B cell (primary cell): ENCODE data around the gene LRRC61. TPM values are rescaled to one million over a fixed set of nuclear protein-coding genes. Genes with fewer than 3 reads are reported as not detected.

Experiments used
- ATAC-seq: fragments of 200-7000 bp; cut with Tn5 transposase; one replicate; pipeline ENCODE4 v1.10.0; 2021; ENCODE audit warnings: low read depth, mild to moderate bottlenecking, moderate number of reproducible peaks, moderate library complexity
- CTCF ChIA-PET: fragments of 350-600 bp; sonication (Branson Sonifier 250); formaldehyde crosslinking; loops from one replicate; lab custom pipeline; 2021; ENCODE audit warnings: antibody characterized with exemption, inconsistent platforms; lab: Charles Lee
- POLR2A ChIA-PET: fragments of 350-600 bp; sonication (Branson Sonifier 250); formaldehyde crosslinking; loops from one replicate; lab custom pipeline; 2021; ENCODE audit warnings: antibody characterized with exemption; lab: Charles Lee
- DNase-seq: peaks from one replicate; pipeline ENCODE4 v3.0.0; 2013
- H2AFZ ChIP-seq: 2 replicates; pipeline ENCODE4 v1.6.1; 2012; ENCODE audit warnings: mild to moderate bottlenecking, low read depth, low read length; ENCODE audit not compliant: insufficient read depth, poor library complexity, severe bottlenecking
- H3K27ac ChIP-seq, 2 donors: 1 replicate in 1 of 2; 2 replicates in 1 of 2; pipeline ENCODE4 v1.5.1; 2012 to 2013; ENCODE audit warnings: low read length in 2 of 2, mild to moderate bottlenecking in 2 of 2, moderate library complexity in 1 of 2
- H3K27me3 ChIP-seq, 4 experiments: fragments of 200-600 bp in 1 of 4; sonication (generic) in 1 of 4; replicated peaks in 1 of 4; 1 replicate in 2 of 4; 2 replicates in 2 of 4; pipeline versions ENCODE4 v1.6.1 to v1.7.0; 2013 to 2016; ENCODE audit warnings: low read length in 3 of 4, mild to moderate bottlenecking in 2 of 4, mixed read lengths in 1 of 4, moderate library complexity in 1 of 4; ENCODE audit not compliant: insufficient read depth in 4 of 4, control insufficient read depth in 3 of 4; ENCODE audit errors: control extremely low read depth in 1 of 4
- H3K36me3 ChIP-seq, 2 experiments: replicated peaks in 1 of 2; 1 replicate in 1 of 2; 2 replicates in 1 of 2; pipeline versions ENCODE4 v1.6.1 to v1.7.1; 2013; ENCODE audit warnings: low read length in 1 of 2; ENCODE audit not compliant: insufficient read depth in 2 of 2, control insufficient read depth in 1 of 2; ENCODE audit errors: control extremely low read depth in 1 of 2, extremely low read depth in 1 of 2
- H3K4me1 ChIP-seq, 2 donors: fragments of 200-600 bp in 1 of 2; sonication (generic) in 1 of 2; 1 replicate in 1 of 2; 2 replicates in 1 of 2; pipeline versions ENCODE4 v1.5.1 to v1.6.1; 2013 to 2017; ENCODE audit warnings: low read length in 2 of 2; ENCODE audit not compliant: control insufficient read depth in 2 of 2, insufficient read depth in 2 of 2
- H3K4me2 ChIP-seq: replicated peaks from 2 replicates; pipeline ENCODE3; 2012; ENCODE audit warnings: mild to moderate bottlenecking, low read depth, low read length; ENCODE audit not compliant: poor library complexity, severe bottlenecking
- H3K4me3 ChIP-seq, 5 experiments: fragments of 200-600 bp in 1 of 5; sonication (generic) in 1 of 5; 1 replicate in 3 of 5; 2 replicates in 2 of 5; pipeline versions ENCODE4 v1.5.1 to v1.7.0; 2011 to 2016; ENCODE audit warnings: low read length in 4 of 5, mild to moderate bottlenecking in 4 of 5, low read depth in 2 of 5, control low read depth in 1 of 5, moderate library complexity in 1 of 5; ENCODE audit not compliant: insufficient read depth in 1 of 5; ENCODE audit errors: control extremely low read depth in 1 of 5, extremely low read depth in 1 of 5
- H3K79me2 ChIP-seq: fragments of 200-600 bp; sonication (generic); one replicate; pipeline ENCODE4 v1.6.0; 2016; ENCODE audit warnings: low read length; ENCODE audit not compliant: control insufficient read depth, insufficient read depth
- H3K9ac ChIP-seq: fragments of 200-600 bp; sonication (generic); 2 replicates; pipeline ENCODE4 v1.6.1; 2017; ENCODE audit warnings: mild to moderate bottlenecking, low read length, moderate library complexity
- H3K9me3 ChIP-seq, 3 donors: one replicate each; pipeline versions ENCODE4 v1.6.1 to v1.7.1; 2013; ENCODE audit warnings: low read length in 2 of 3; ENCODE audit not compliant: control insufficient read depth in 2 of 3, insufficient read depth in 1 of 3; ENCODE audit errors: control extremely low read depth in 1 of 3
- H4K20me1 ChIP-seq: 2 replicates; pipeline ENCODE4 v1.6.0; 2012; ENCODE audit warnings: mild to moderate bottlenecking, low read length; ENCODE audit not compliant: insufficient read depth, control insufficient read depth, poor library complexity, severe bottlenecking
- H3K27ac Mint-ChIP-seq: one replicate; pipeline ENCODE4 v1.8.0; 2021; ENCODE audit warnings: mixed read lengths
- H3K27me3 Mint-ChIP-seq: one replicate; pipeline ENCODE4 v1.8.0; 2021; ENCODE audit warnings: mixed read lengths
- H3K4me1 Mint-ChIP-seq: one replicate; pipeline ENCODE4 v1.8.0; 2021; ENCODE audit warnings: mixed read lengths
- H3K4me3 Mint-ChIP-seq: one replicate; pipeline ENCODE4 v1.8.0; 2021; ENCODE audit warnings: mixed read lengths
- H3K9me3 Mint-ChIP-seq: one replicate; pipeline ENCODE4 v1.8.0; 2022; ENCODE audit warnings: mixed read lengths; ENCODE audit not compliant: insufficient read depth
- CTCF ChIP-seq: fragments of 200-600 bp; IDR thresholded peaks from one replicate; pipeline ENCODE4 v1.8.0; 2022; ENCODE audit warnings: antibody characterized with exemption, mild to moderate bottlenecking
- EZH2 ChIP-seq: IDR thresholded peaks from 2 replicates; pipeline ENCODE4 v1.6.1; 2012; ENCODE audit warnings: borderline replicate concordance, low read depth, mild to moderate bottlenecking, moderate library complexity, low read length; ENCODE audit not compliant: insufficient read depth, poor library complexity, severe bottlenecking
- WGBS: methylation state at CpG from one replicate; pipeline ENCODE4 v1.1.5; 2013; ENCODE audit warnings: missing lambda C conversion rate; ENCODE audit not compliant: insufficient coverage; 5-methylcytosine and 5-hydroxymethylcytosine counted together
- intact Hi-C: fragments of 100-400 bp; cut with micrococcal nuclease; formaldehyde crosslinking; loops from one replicate; pipeline ENCODE4 v1.10.0; 2022
- polyA plus RNA-seq: library from polyadenylated mRNA; depleted of rRNA; stranded (reverse); fragments of >200 nt; gene quantifications from 2 replicates; pipeline ENCODE4 v1.2.3, GENCODE V29; 2012
- total RNA-seq, 2 donors: library from RNA; stranded (reverse); fragments of 120-200 nt in 1 of 2; gene quantifications; 1 replicate in 1 of 2; 2 replicates in 1 of 2; pipeline versions ENCODE4 v1.2.3 to v1.2.4, GENCODE V29; 2013 to 2022

The LRRC61 gene
- total and polyA plus RNA-seq, 2 donors (not counting 1 experiment from before 2014, with no cell fraction given) = 12.8 to 12.9 TPM

GRCh38 chr7:150322114-150322832 is 882 bp upstream of the LRRC61 start:
- ChIA-PET CTCF (no interaction called here), POLR2A (interaction anchor here (1.8 kb wide), 1 partner anchor 44 kb away, joined by 5 read pairs; no protein-coding TSS in a partner anchor)
- H3K9me3 ChIP-seq = peaks cover 0 to 4% (median 0%) of the 10 kb centered on the region in 3 donors
- DNase-seq = no peak
- Mint-ChIP-seq H3K27me3 (no peaks in the 10 kb centered on the region), H3K27ac (peak overlapping the region; percentile 98), H3K4me3 (peak overlapping the region; percentile 99), H3K4me1 (peaks cover 48% of the 10 kb centered on the region), H3K9me3 (no peaks in the 10 kb centered on the region)
- H3K36me3 ChIP-seq = peaks cover 0 to 15% of the 10 kb centered on the region in 2 experiments
- peak overlapping the region; percentile 82 to 88 for H3K27ac ChIP-seq
- H4K20me1 ChIP-seq = no peaks in the 10 kb centered on the region
- H3K9ac ChIP-seq = peak overlapping the region; percentile 91
- peak overlapping the region; percentile 86 for H3K4me2 ChIP-seq
- peaks cover 10% of the 10 kb centered on the region for H3K79me2 ChIP-seq
- H3K4me1 ChIP-seq = peaks cover 11 to 34% of the 10 kb centered on the region in 2 donors
- no peak for TF ChIP-seq CTCF
- no peak for TF ChIP-seq EZH2
- peak overlapping the region; percentile 90 for H2AFZ ChIP-seq
- 63% methylated on average over 3 of the region's 4 CpGs for WGBS
- intact Hi-C loops = loop anchor here (5.0 kb wide), 2 partner anchors 35 to 55 kb away; partner anchors contain the start of gene ZNF775
- no peaks in the 10 kb centered on the region for H3K27me3 ChIP-seq
- ATAC-seq = no peak
- peak overlapping the region; percentile 75 to 94 (median 88) for H3K4me3 ChIP-seq
